ENCODE results near the gene IL12RB1. TPM values are rescaled to one million over a fixed set of nuclear protein-coding genes. Genes with fewer than 3 reads are reported as not detected.

Gene IL12RB1
- total and polyA plus RNA-seq, 2 of the 13 experiments (the other 11 are each of a cell fraction or from before 2014, with no cell fraction given) = 0.03 to 0.04 TPM

GRCh38 chr19:18109341-18109732 lies 22.6 kb upstream of the IL12RB1 start (continued):
- TF ChIP-seq TRAFD1 (CRISPR knock-in tag; IDR thresholded peaks at IDR 0.05; ENCODE audit: borderline replicate concordance) (no peak), MAFF (IDR thresholded peaks at IDR 0.05; ENCODE audit: low read depth, low read length) (no peak), MEF2D (CRISPR knock-in tag; IDR thresholded peaks at IDR 0.05) (peak; percentile 87), RAD21 (CRISPR knock-in tag; IDR thresholded peaks at IDR 0.05) (no peak), PPARG (CRISPR knock-in tag; conservative IDR thresholded peaks at IDR 0.05) (no peak), ZBTB20 (CRISPR knock-in tag; IDR thresholded peaks at IDR 0.05; ENCODE audit: borderline replicate concordance, low read depth) (peak; percentile 76; the same call in 1 of the 2 replicates), ERF (CRISPR knock-in tag; IDR thresholded peaks at IDR 0.05) (no peak), ZNF333 (CRISPR knock-in tag; IDR thresholded peaks at IDR 0.05; ENCODE audit: borderline replicate concordance) (no peak; the same call in 1 of the 2 replicates), RFX3 (CRISPR knock-in tag; IDR thresholded peaks at IDR 0.05) (no peak), ZSCAN20 (CRISPR knock-in tag; IDR thresholded peaks at IDR 0.05; ENCODE audit: borderline replicate concordance) (no peak), RARA (CRISPR knock-in tag; IDR thresholded peaks at IDR 0.05) (peak; percentile 51; the same call in 1 of the 2 replicates), HOXA3 (CRISPR knock-in tag; IDR thresholded peaks at IDR 0.05) (peak; percentile 26; the same call in 1 of the 2 replicates), KAT8 (CRISPR knock-in tag; IDR thresholded peaks at IDR 0.05) (0 out of 2 replicates have a peak, but pooled peaks have one; percentile 21), MYPOP (CRISPR knock-in tag; IDR thresholded peaks at IDR 0.05) (no peak), SRY (CRISPR knock-in tag; IDR thresholded peaks at IDR 0.05) (no peak), RFXAP (CRISPR knock-in tag; IDR thresholded peaks at IDR 0.05; ENCODE audit: borderline replicate concordance) (peak; percentile 45; the same call in 1 of the 2 replicates), ZNF720 (CRISPR knock-in tag; IDR thresholded peaks at IDR 0.05) (no peak), PAXIP1 (CRISPR knock-in tag; conservative IDR thresholded peaks at IDR 0.05) (peak; percentile 85), MXI1 (IDR thresholded peaks at IDR 0.05; ENCODE audit: borderline replicate concordance, low read depth, low read length) (peak; percentile 13; the same call in 1 of the 3 replicates), ZNF225 (CRISPR knock-in tag; IDR thresholded peaks at IDR 0.05) (0 out of 2 replicates have a peak, but pooled peaks have one; percentile 6), RBM39 (IDR thresholded peaks at IDR 0.05; ENCODE audit: low read depth, low read length, poor library complexity, severe bottlenecking) (no peak), ZNF816 (CRISPR knock-in tag; IDR thresholded peaks at IDR 0.05; ENCODE audit: borderline replicate concordance) (no peak), ZHX1 (CRISPR knock-in tag; IDR thresholded peaks at IDR 0.05; ENCODE audit: low read depth) (no peak)
